NCI-H2171 treated with DMSO at 0.1 percent for 48 hours (cell line): ENCODE data around the gene XRN1.
A peak's percentile ranks its signal among the peaks of the same experiment; 100 is the strongest.
"Not testable (repeated sequence)": the region's sequence is repeated elsewhere in the genome, so short reads cannot be mapped to it uniquely, and the experiment has no call there.

Experiments
- DNase-seq: peaks from one replicate; lab custom pipeline; 2025; lab: John Stamatoyannopoulos, UW

The XRN1 gene

GRCh38 chr3:142447852-142448823 lies at the start of gene XRN1:
XRN1 (minus strand) TSS chr3:142448037; CDS start chr3:142447944, 93 bp downstream.
- DNase-seq: peak; percentile 87

- DNase-seq: no peak
These were observed 47.3 kb upstream of the XRN1 start for GRCh38 chr3:142495103-142495502.

- DNase-seq: no peak
These were observed 44.3 kb upstream of the XRN1 start for GRCh38 chr3:142492184-142492583.

GRCh38 chr3:142489572-142490323 lies 41.9 kb upstream of the XRN1 start:
- no peak for DNase-seq

GRCh38 chr3:142484912-142485435 lies 37.1 kb upstream of the XRN1 start:
- no peak for DNase-seq

- DNase-seq: no peak
These were observed 33.4 kb upstream of the XRN1 start for GRCh38 chr3:142481196-142481595.

- no peak for DNase-seq
These were observed 23.0 kb upstream of the XRN1 start for GRCh38 chr3:142470826-142471225.

GRCh38 chr3:142468456-142468855 lies 20.6 kb upstream of the XRN1 start:
- no peak for DNase-seq

- no peak for DNase-seq
These were observed 19.9 kb upstream of the XRN1 start for GRCh38 chr3:142467768-142468167.

GRCh38 chr3:142460689-142461088 lies 12.9 kb upstream of the XRN1 start:
- no peak for DNase-seq

- no peak for DNase-seq
These were observed 12.1 kb upstream of the XRN1 start for GRCh38 chr3:142459929-142460328.

GRCh38 chr3:142459096-142459495 lies 11.3 kb upstream of the XRN1 start:
- no peak for DNase-seq

GRCh38 chr3:142450881-142451280 lies 3.0 kb upstream of the XRN1 start:
- DNase-seq: no peak

GRCh38 chr3:142450189-142450588 lies 2.4 kb upstream of the XRN1 start:
- DNase-seq: no peak

- peak; percentile 62 for DNase-seq
These were observed 461 bp downstream of the XRN1 start for GRCh38 chr3:142447301-142447851.

GRCh38 chr3:142445816-142446254 lies 2.0 kb downstream of the XRN1 start:
- DNase-seq: no peak

GRCh38 chr3:142444343-142444742 lies 3.5 kb downstream of the XRN1 start:
- no peak for DNase-seq

GRCh38 chr3:142443060-142443459 lies 4.8 kb downstream of the XRN1 start:
- not testable (repeated sequence) for DNase-seq

- not testable (repeated sequence) for DNase-seq
These were observed 8.2 kb downstream of the XRN1 start for GRCh38 chr3:142439499-142440220.

- not testable (repeated sequence) for DNase-seq
These were observed 9.7 kb downstream of the XRN1 start for GRCh38 chr3:142438096-142438495.

GRCh38 chr3:142436951-142437585 lies 10.8 kb downstream of the XRN1 start:
- DNase-seq: no peak
